IPS-18a (cell line): ENCODE measurements around the gene PSMD13.

Source experiments
- H3K27ac ChIP-seq: one replicate; pipeline ENCODE4 v1.5.1; 2013; ENCODE audit warnings: low read length
- H3K27me3 ChIP-seq: one replicate; pipeline ENCODE4 v1.6.1; 2013; ENCODE audit warnings: mild to moderate bottlenecking, low read length; ENCODE audit not compliant: control insufficient read depth, insufficient read depth
- H3K36me3 ChIP-seq: one replicate; pipeline ENCODE4 v1.6.1; 2013; ENCODE audit warnings: low read depth, low read length; ENCODE audit not compliant: control insufficient read depth
- H3K4me1 ChIP-seq: one replicate; pipeline ENCODE4 v1.6.1; 2013; ENCODE audit warnings: low read depth, low read length; ENCODE audit not compliant: control insufficient read depth
- H3K4me3 ChIP-seq: one replicate; pipeline ENCODE4 v1.5.1; 2013; ENCODE audit warnings: low read length
- H3K9ac ChIP-seq: one replicate; pipeline ENCODE4 v1.6.1; 2013; ENCODE audit warnings: mild to moderate bottlenecking, low read length, moderate library complexity
- H3K9me3 ChIP-seq: one replicate; pipeline ENCODE4 v1.6.1; 2013; ENCODE audit warnings: low read depth, low read length; ENCODE audit not compliant: control insufficient read depth

PSMD13 gene

GRCh38 chr11:223026-223789 lies 13.6 kb upstream of the PSMD13 start:
- H3K9ac ChIP-seq: no peak overlapping the region

GRCh38 chr11:223884-224283 lies 12.9 kb upstream of the PSMD13 start:
- Histone ChIP-seq H3K27ac (no peak overlapping the region), H3K36me3 (no peaks in the 10 kb centered on the region), H3K27me3 (no peaks in the 10 kb centered on the region), H3K9ac (no peak overlapping the region), H3K4me1 (no peaks in the 10 kb centered on the region), H3K9me3 (no peaks in the 10 kb centered on the region), H3K4me3 (no peak overlapping the region)

More at GRCh38 chr11:223026-223789, 13.6 kb upstream of the PSMD13 start:
- no peaks in the 10 kb centered on the region for H3K4me1 ChIP-seq
- no peak overlapping the region for H3K4me3 ChIP-seq
- no peaks in the 10 kb centered on the region for H3K27me3 ChIP-seq
- no peaks in the 10 kb centered on the region for H3K9me3 ChIP-seq
- no peaks in the 10 kb centered on the region for H3K36me3 ChIP-seq
- no peak overlapping the region for H3K27ac ChIP-seq

- Histone ChIP-seq H3K27me3 (no peaks in the 10 kb centered on the region), H3K9me3 (no peaks in the 10 kb centered on the region), H3K9ac (no peak overlapping the region), H3K4me1 (no peaks in the 10 kb centered on the region), H3K4me3 (no peak overlapping the region), H3K36me3 (no peaks in the 10 kb centered on the region), H3K27ac (no peak overlapping the region)
Observed at GRCh38 chr11:224424-224823, 12.4 kb upstream of the PSMD13 start.

GRCh38 chr11:225734-226453 lies 10.9 kb upstream of the PSMD13 start:
- Histone ChIP-seq H3K4me1 (no peaks in the 10 kb centered on the region), H3K9me3 (no peaks in the 10 kb centered on the region), H3K27me3 (no peaks in the 10 kb centered on the region), H3K36me3 (no peaks in the 10 kb centered on the region), H3K27ac (no peak overlapping the region), H3K9ac (no peak overlapping the region), H3K4me3 (no peak overlapping the region)

- H3K9me3 ChIP-seq: no peaks in the 10 kb centered on the region
- H3K27ac ChIP-seq: no peak overlapping the region
Observed at GRCh38 chr11:227824-228379, 8.9 kb upstream of the PSMD13 start.

GRCh38 chr11:230431-230830 lies 6.3 kb upstream of the PSMD13 start:
- Histone ChIP-seq H3K27me3 (no peaks in the 10 kb centered on the region), H3K4me1 (peaks cover 3% of the 10 kb centered on the region), H3K4me3 (no peak overlapping the region), H3K9me3 (no peaks in the 10 kb centered on the region), H3K9ac (no peak overlapping the region), H3K27ac (no peak overlapping the region), H3K36me3 (no peaks in the 10 kb centered on the region)

More at GRCh38 chr11:227824-228379, 8.9 kb upstream of the PSMD13 start:
- no peaks in the 10 kb centered on the region for H3K4me1 ChIP-seq
- H3K9ac ChIP-seq: no peak overlapping the region
- H3K4me3 ChIP-seq: no peak overlapping the region
- no peaks in the 10 kb centered on the region for H3K36me3 ChIP-seq
- no peaks in the 10 kb centered on the region for H3K27me3 ChIP-seq

- H3K36me3 ChIP-seq: no peaks in the 10 kb centered on the region
- no peak overlapping the region for H3K4me3 ChIP-seq
- H3K27ac ChIP-seq: no peak overlapping the region
- H3K9me3 ChIP-seq: no peaks in the 10 kb centered on the region
- H3K9ac ChIP-seq: no peak overlapping the region
- H3K27me3 ChIP-seq: no peaks in the 10 kb centered on the region
- peaks cover 11% of the 10 kb centered on the region for H3K4me1 ChIP-seq
Observed at GRCh38 chr11:232783-233565, 3.8 kb upstream of the PSMD13 start.

GRCh38 chr11:235180-235579 lies 1.6 kb upstream of the PSMD13 start:
- Histone ChIP-seq H3K36me3 (no peaks in the 10 kb centered on the region), H3K4me3 (peak overlapping the region; percentile 96), H3K9me3 (no peaks in the 10 kb centered on the region), H3K27me3 (no peaks in the 10 kb centered on the region), H3K27ac (no peak overlapping the region), H3K4me1 (peaks cover 12% of the 10 kb centered on the region), H3K9ac (no peak overlapping the region)

- Histone ChIP-seq H3K9me3 (no peaks in the 10 kb centered on the region), H3K27ac (peak overlapping the region; percentile 25), H3K9ac (peak overlapping the region; percentile 74), H3K4me1 (peaks cover 12% of the 10 kb centered on the region), H3K4me3 (peak overlapping the region; percentile 96), H3K27me3 (no peaks in the 10 kb centered on the region), H3K36me3 (no peaks in the 10 kb centered on the region)
Observed at GRCh38 chr11:235609-235996, 1.2 kb upstream of the PSMD13 start.

- Histone ChIP-seq H3K36me3 (no peaks in the 10 kb centered on the region), H3K4me1 (peaks cover 12% of the 10 kb centered on the region), H3K9me3 (no peaks in the 10 kb centered on the region), H3K27ac (peak within 1 kb of the TSS; percentile 76), H3K9ac (peak within 1 kb of the TSS; percentile 88), H3K4me3 (peak within 1 kb of the TSS; percentile 97), H3K27me3 (no peaks in the 10 kb centered on the region)
Observed at GRCh38 chr11:235997-236773, 591 bp upstream of the PSMD13 start, which contains the start of gene SIRT3. SIRT3 (minus strand) TSS chr11:236342; CDS start chr11:236328, 14 bp downstream.
